IMR-90 (cell line): ENCODE results near the gene PPP1R27. TPM values are rescaled to one million over a fixed set of nuclear protein-coding genes. Genes with fewer than 3 reads are reported as not detected.

Source experiments
- ATAC-seq: fragments of 200-7000 bp; cut with Tn5 transposase; 2 replicates; pipeline ENCODE4 v1.9.1; 2020; ENCODE audit warnings: low read depth, mild to moderate bottlenecking, moderate library complexity
- BruUV-seq: library from RNA; stranded (reverse); fragments of 400-500 nt; replicated peaks from 2 replicates; lab custom pipeline; 2021; lab: Mats Ljungman, UMichigan
- CTCF ChIA-PET: fragments of 300-600 bp; formaldehyde crosslinking; extraction: SDS; loops from one replicate; lab custom pipeline; 2021; ENCODE audit warnings: antibody characterized with exemption; lab: Yijun Ruan, JAX
- POLR2A ChIA-PET: fragments of 300-600 bp; sonication (Branson Sonifier 250); formaldehyde crosslinking; loops from one replicate; lab custom pipeline; 2022; ENCODE audit warnings: antibody characterized with exemption; ENCODE audit not compliant: unreplicated experiment; lab: Charles Lee
- DNase-seq: peaks from one replicate; pipeline ENCODE4 v3.0.0; 2013
- H2AFZ ChIP-seq: replicated peaks from 2 replicates; pipeline ENCODE3; 2013; ENCODE audit warnings: low read length, mild to moderate bottlenecking; ENCODE audit not compliant: poor library complexity
- H2AK5ac ChIP-seq: 2 replicates; pipeline ENCODE4 v1.6.1; 2013; ENCODE audit warnings: low read depth, low read length, inconsistent platforms
- H2AK9ac ChIP-seq: replicated peaks from 2 replicates; pipeline ENCODE3; 2013; ENCODE audit warnings: mild to moderate bottlenecking, low read depth, low read length, moderate library complexity; ENCODE audit not compliant: poor library complexity
- H2BK120ac ChIP-seq: 2 replicates; pipeline ENCODE4 v1.6.1; 2013; ENCODE audit warnings: low read depth, low read length, inconsistent platforms
- H2BK15ac ChIP-seq: 3 replicates; pipeline ENCODE4 v1.6.1; 2013; ENCODE audit warnings: low read depth, low read length, inconsistent platforms
- H2BK20ac ChIP-seq: 2 replicates; pipeline ENCODE4 v1.6.1; 2013; ENCODE audit warnings: low read depth, mild to moderate bottlenecking, inconsistent platforms, low read length, moderate library complexity
- H2BK5ac ChIP-seq: 2 replicates; pipeline ENCODE4 v1.6.1; 2013; ENCODE audit warnings: mild to moderate bottlenecking, low read depth, low read length, inconsistent platforms; ENCODE audit not compliant: poor library complexity, severe bottlenecking
- H3K14ac ChIP-seq: replicated peaks from 2 replicates; pipeline ENCODE4 v1.6.1; 2013; ENCODE audit warnings: low read depth, low read length, inconsistent platforms
- H3K18ac ChIP-seq: 2 replicates; pipeline ENCODE4 v1.6.1; 2013; ENCODE audit warnings: low read depth, low read length, control low read depth
- H3K23ac ChIP-seq: 2 replicates; pipeline ENCODE4 v1.6.1; 2013; ENCODE audit warnings: low read depth, low read length, inconsistent platforms
- H3K27ac ChIP-seq: 2 replicates; pipeline ENCODE4 v1.5.1; 2013; ENCODE audit warnings: mild to moderate bottlenecking, control low read depth, low read length; ENCODE audit not compliant: insufficient read depth
- H3K27me3 ChIP-seq: 2 replicates; pipeline ENCODE4 v1.6.1; 2013; ENCODE audit warnings: low read length; ENCODE audit not compliant: control insufficient read depth, insufficient read depth
- H3K36me3 ChIP-seq: 2 replicates; pipeline ENCODE4 v1.6.1; 2013; ENCODE audit warnings: low read length, mixed read lengths; ENCODE audit not compliant: control insufficient read depth, insufficient read depth
- H3K4ac ChIP-seq: 2 replicates; pipeline ENCODE4 v1.6.1; 2013; ENCODE audit warnings: low read depth, low read length, inconsistent platforms
- H3K4me1 ChIP-seq: 2 replicates; pipeline ENCODE4 v1.6.1; 2013; ENCODE audit warnings: low read length, mixed read lengths; ENCODE audit not compliant: control insufficient read depth, insufficient read depth
- H3K4me2 ChIP-seq: 2 replicates; pipeline ENCODE4 v1.6.1; 2013; ENCODE audit warnings: low read depth, mild to moderate bottlenecking, control low read depth, low read length, moderate library complexity
- H3K4me3 ChIP-seq: 2 replicates; pipeline ENCODE4 v1.5.1; 2013; ENCODE audit warnings: low read depth, mild to moderate bottlenecking, control low read depth, low read length, moderate library complexity; ENCODE audit not compliant: insufficient read depth
- H3K56ac ChIP-seq: 2 replicates; pipeline ENCODE4 v1.6.1; 2013; ENCODE audit warnings: low read length, inconsistent platforms; ENCODE audit not compliant: insufficient read depth; ENCODE audit errors: extremely low read depth
- H3K79me1 ChIP-seq, 2 experiments: 2 replicates each; pipeline ENCODE4 v1.6.1; 2013; ENCODE audit warnings: low read length in 2 of 2, inconsistent platforms in 1 of 2, low read depth in 1 of 2
- H3K9ac ChIP-seq: 2 replicates; pipeline ENCODE4 v1.6.1; 2013; ENCODE audit warnings: low read depth, low read length, control low read depth
- H3K9me1 ChIP-seq: 2 replicates; pipeline ENCODE4 v1.6.1; 2013; ENCODE audit warnings: low read length, inconsistent platforms; ENCODE audit not compliant: insufficient read depth
- H3K9me3 ChIP-seq: 2 replicates; pipeline ENCODE4 v1.6.1; 2013; ENCODE audit warnings: low read length; ENCODE audit not compliant: control insufficient read depth, insufficient read depth
- H4K20me1 ChIP-seq: 2 replicates; pipeline ENCODE4 v1.6.1; 2013; ENCODE audit warnings: low read length, inconsistent platforms; ENCODE audit not compliant: insufficient read depth
- H4K5ac ChIP-seq: 2 replicates; pipeline ENCODE4 v1.6.1; 2013; ENCODE audit warnings: mild to moderate bottlenecking, low read depth, low read length, control low read depth
- H4K8ac ChIP-seq, 2 experiments: 2 replicates each; pipeline ENCODE4 v1.6.1; 2013; ENCODE audit warnings: low read depth in 2 of 2, low read length in 2 of 2, control low read depth in 1 of 2, inconsistent platforms in 1 of 2
- H4K91ac ChIP-seq: 2 replicates; pipeline ENCODE4 v1.6.1; 2013; ENCODE audit warnings: low read depth, low read length, inconsistent platforms; ENCODE audit not compliant: insufficient read depth
- BHLHE40 ChIP-seq: fragments of 150-350 bp; IDR thresholded peaks from 2 replicates; pipeline ENCODE4 v1.6.1; 2016; ENCODE audit warnings: mild to moderate bottlenecking, low read depth, low read length
- CHD1 ChIP-seq: IDR thresholded peaks from 2 replicates; pipeline ENCODE4 v1.6.1; 2012; ENCODE audit warnings: low read depth, low read length, improper control_type of control experiment
- MAFK ChIP-seq: IDR thresholded peaks from 2 replicates; pipeline ENCODE4 v1.6.1; 2012; ENCODE audit warnings: low read depth, low read length, improper control_type of control experiment
- MAZ ChIP-seq: IDR thresholded peaks from 2 replicates; pipeline ENCODE4 v1.6.1; 2012; ENCODE audit warnings: low read depth, mild to moderate bottlenecking, low read length, improper control_type of control experiment, moderate library complexity, borderline replicate concordance
- NFE2L2 ChIP-seq: fragments of 150-350 bp; IDR thresholded peaks from 2 replicates; pipeline ENCODE4 v1.6.1; 2016; ENCODE audit warnings: low read depth, mild to moderate bottlenecking, low read length
- POLR2A ChIP-seq: IDR thresholded peaks from 2 replicates; pipeline ENCODE4 v1.6.1; 2012; ENCODE audit warnings: mild to moderate bottlenecking, low read depth, low read length
- WGBS, 2 experiments: methylation state at CpG; one replicate each; pipeline versions ENCODE4 v1.1.5 to v1.1.7; 2013; ENCODE audit warnings: missing lambda C conversion rate in 2 of 2; ENCODE audit not compliant: insufficient read length in 1 of 2; ENCODE audit errors: extremely low coverage in 2 of 2; 5-methylcytosine and 5-hydroxymethylcytosine counted together
- dilution Hi-C: fragments of 300-500 bp; cut with HindIII; formaldehyde crosslinking; loops from one replicate; pipeline ENCODE4 v1.14.3; 2018; ENCODE audit warnings: low sequenced_read_pairs; ENCODE audit not compliant: unreplicated experiment
- in situ Hi-C: fragments of 300-500 bp; cut with MboI; formaldehyde crosslinking; loops from 3 replicates; pipeline ENCODE4 v1.14.3; 2019; ENCODE audit warnings: low sequenced_read_pairs, inconsistent platforms, mixed read lengths
- intact Hi-C: fragments of 100-400 bp; cut with micrococcal nuclease; formaldehyde crosslinking; loops from 2 replicates; pipeline ENCODE4 v1.10.0; 2022
- polyA plus RNA-seq, 3 experiments: library from polyadenylated mRNA; depleted of rRNA; stranded (reverse); fragments of >200 nt; gene quantifications; 2 replicates each; pipeline ENCODE4 v1.2.3, GENCODE V29; 2012; ENCODE audit warnings: low replicate concordance in 1 of 3
- total RNA-seq: library from RNA; depleted of rRNA; stranded (reverse); fragments of >200 nt; gene quantifications from 2 replicates; pipeline ENCODE4 v1.2.3, GENCODE V29; 2012

Gene PPP1R27
- total and polyA plus RNA-seq, 2 of the 4 experiments (the other 2 are of a cell fraction): 0.21 TPM; not detected in 1

GRCh38 chr17:81831563-81831956, 3.3 kb downstream of the PPP1R27 start:
- peaks cover 29% of the 10 kb centered on the region for H4K20me1 ChIP-seq
- H3K79me1 ChIP-seq: peaks cover 21 to 63% of the 10 kb centered on the region in 2 experiments
- no CpG with 5 or more reads among the region's 7 CpGs for WGBS, 2 experiments
- peak overlapping the region; percentile 91; the same call in 1 of the 2 replicates for H2AK5ac ChIP-seq
- no peaks in the 10 kb centered on the region for H3K27me3 ChIP-seq
- in situ Hi-C loops (no loop called here), intact Hi-C loops (no loop called here), dilution Hi-C loops (no loop called here)
- H3K4me1 ChIP-seq: peaks cover 15% of the 10 kb centered on the region
- CTCF ChIA-PET: no interaction called here
- no peak overlapping the region for H2BK120ac ChIP-seq
- no peak overlapping the region for H2BK20ac ChIP-seq
- BruUV-seq: no TSS peak
- peak overlapping the region; percentile 74 to 85; a peak in 3 of 4 replicates for H4K8ac ChIP-seq
- ATAC-seq (no peak), DNase-seq (no peak)
- H2AK9ac ChIP-seq: peak overlapping the region; percentile 98
- no peak overlapping the region for H4K5ac ChIP-seq
- POLR2A ChIA-PET: no interaction called here
- no peak overlapping the region; the same call in 2 of the 3 replicates for H2BK15ac ChIP-seq
- H3K4ac ChIP-seq: peak overlapping the region; percentile 85
- no peak overlapping the region for H3K18ac ChIP-seq
- no peak overlapping the region for H3K56ac ChIP-seq
- H3K23ac ChIP-seq: peak overlapping the region; percentile 97
- TF ChIP-seq CHD1 (no peak), BHLHE40 (no peak), MAFK (no peak), POLR2A (no peak), NFE2L2 (no peak), MAZ (no peak)
- no peak overlapping the region for H3K14ac ChIP-seq
- 0 out of 2 replicates have a peak overlapping the region, but pooled peaks have one; percentile 93 for H3K9ac ChIP-seq
- no peak overlapping the region for H4K91ac ChIP-seq
- no peak overlapping the region; the same call in 1 of the 2 replicates for H3K27ac ChIP-seq
- no peak overlapping the region for H2BK5ac ChIP-seq
- H3K4me3 ChIP-seq: no peak overlapping the region
- H2AFZ ChIP-seq: peak overlapping the region; percentile 82
- H3K9me1 ChIP-seq: peaks cover 27% of the 10 kb centered on the region
- peaks cover 7% of the 10 kb centered on the region; the same call in 1 of the 2 replicates for H3K36me3 ChIP-seq
- no peaks in the 10 kb centered on the region for H3K9me3 ChIP-seq
- H3K4me2 ChIP-seq: peak overlapping the region; percentile 99
